ENCODE data around the gene TRIM34.

Gene TRIM34

DNA sequence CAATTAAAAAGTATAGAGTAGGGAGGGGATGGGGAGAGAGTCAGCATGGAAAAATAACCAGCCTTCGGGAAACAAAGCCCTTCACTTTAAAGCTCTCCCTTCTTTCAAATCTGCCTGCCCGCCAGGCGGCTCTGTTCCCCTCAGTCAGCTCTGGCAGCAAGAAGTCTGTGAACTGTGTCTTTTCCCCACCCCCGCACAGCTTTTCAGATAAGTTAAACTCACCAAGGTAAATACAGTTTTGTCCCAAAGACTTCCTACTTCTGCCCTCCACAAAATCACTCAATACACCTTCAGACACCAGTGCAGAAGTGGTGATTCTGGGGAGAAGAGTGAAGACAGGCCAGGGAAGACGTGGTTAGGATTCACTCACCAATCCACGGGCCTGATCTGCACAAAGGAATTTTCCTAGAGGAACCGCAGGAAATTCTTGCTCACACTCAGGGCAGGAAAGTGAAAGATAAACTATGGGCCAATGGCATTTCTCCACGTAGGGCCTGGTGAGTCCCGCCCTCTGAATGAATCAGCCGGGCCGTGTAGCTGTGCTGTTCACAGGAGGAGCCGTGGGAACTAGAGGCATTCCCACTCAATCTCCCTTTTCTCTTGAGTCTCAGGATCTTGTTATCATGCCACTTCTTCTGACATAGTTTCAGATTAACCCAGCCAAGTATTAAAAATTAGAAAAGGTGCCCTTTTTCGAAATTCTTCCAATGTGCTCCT lies 60.0 kb downstream of the TRIM34 start, which contains the start of gene TRIM5:
TSS of gene TRIM5 (minus strand) at position 429 of the 717 bp plus-strand sequence. CDS start 4,897 bp downstream, outside the sequence.
- peak; percentile 91 for DNase-seq (ENCODE audit: low spot score)

DNA sequence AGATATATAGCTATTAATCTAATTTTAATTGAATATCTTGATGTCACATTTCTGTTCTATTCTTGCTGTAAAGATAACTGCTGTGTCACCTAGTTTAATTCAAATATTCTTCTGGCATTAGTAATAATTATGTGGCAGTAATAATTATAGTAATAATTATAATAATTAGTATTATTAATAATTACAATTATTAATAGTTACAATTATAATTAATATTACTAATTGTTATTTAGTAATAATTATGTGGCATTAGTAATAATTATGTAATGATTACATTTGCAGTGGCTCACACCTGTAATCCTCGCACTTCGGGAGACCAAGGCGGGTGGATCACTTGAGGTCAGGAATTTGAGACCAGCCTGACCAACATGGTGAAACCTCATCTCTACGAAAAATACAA lies 61.6 kb downstream of the TRIM34 start:
- no peak for DNase-seq (ENCODE audit: low spot score)

DNA sequence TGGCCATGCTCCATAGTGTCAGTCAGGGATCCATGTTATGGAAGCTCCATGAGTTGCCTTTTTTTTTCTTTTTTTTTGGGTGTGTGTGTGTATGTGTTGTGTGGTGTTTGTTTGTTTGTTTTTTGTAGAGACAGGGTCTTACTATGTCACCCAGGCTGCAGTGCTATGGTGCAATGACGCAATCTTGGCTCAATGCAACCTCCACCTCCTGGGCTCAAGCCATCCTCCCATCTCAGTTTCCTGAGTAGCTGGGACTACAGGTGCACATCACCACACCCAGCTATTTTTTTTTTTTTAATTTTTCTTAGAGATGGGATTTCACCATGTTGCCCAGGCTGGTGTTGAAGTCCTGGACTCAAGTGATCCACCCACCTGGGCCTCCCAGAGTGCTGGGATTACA lies 63.7 kb downstream of the TRIM34 start:
- DNase-seq (ENCODE audit: low spot score) = peak; percentile 23

DNA sequence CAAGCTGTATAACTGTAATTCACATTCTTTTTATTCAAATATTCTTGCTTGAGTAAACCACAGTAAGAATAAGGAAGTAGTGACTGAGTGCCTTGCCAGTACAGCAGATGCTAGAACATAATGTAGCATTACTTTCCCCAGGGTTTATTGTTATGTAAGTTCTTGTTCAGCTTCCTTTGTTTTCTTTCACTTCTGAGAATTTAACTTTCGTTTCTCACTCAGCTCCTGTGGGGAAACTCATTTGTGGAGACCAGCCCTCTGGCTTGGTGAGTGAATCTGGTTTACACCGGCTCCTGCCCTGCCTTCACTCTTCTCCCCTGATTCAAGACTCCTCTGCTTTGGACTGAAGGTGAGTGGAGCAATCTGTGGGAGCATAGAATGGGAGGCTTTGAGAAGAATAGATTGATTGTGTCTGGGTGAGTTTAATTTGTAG lies 64.8 kb downstream of the TRIM34 start, which contains the start of gene TRIM22:
TSS of gene TRIM22 (plus strand) at position 240 of the 433 bp plus-strand sequence. CDS start 6,443 bp downstream, outside the sequence.
- peak; percentile 53 for DNase-seq (ENCODE audit: low spot score)

DNA sequence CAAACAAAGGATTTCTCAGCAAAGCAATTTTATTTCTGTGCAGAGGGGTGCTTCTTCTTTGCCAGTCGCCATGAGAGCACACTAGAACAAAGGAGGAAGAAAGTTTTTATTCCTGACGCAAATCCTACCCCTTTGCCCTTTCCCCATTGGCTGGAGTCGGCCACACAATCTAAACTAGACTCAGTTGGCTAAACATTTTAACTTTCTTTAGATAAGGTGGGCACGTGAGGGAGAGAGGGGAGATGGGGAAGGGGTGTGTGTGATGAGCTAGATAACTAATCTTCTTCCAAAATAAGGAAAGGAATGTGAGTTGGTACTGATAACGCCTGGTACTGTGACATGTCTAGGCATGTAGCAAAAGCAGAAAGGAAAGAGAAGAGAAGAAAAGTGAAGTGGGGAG lies 65.4 kb downstream of the TRIM34 start:
- DNase-seq (ENCODE audit: low spot score) = peak; percentile 69

DNA sequence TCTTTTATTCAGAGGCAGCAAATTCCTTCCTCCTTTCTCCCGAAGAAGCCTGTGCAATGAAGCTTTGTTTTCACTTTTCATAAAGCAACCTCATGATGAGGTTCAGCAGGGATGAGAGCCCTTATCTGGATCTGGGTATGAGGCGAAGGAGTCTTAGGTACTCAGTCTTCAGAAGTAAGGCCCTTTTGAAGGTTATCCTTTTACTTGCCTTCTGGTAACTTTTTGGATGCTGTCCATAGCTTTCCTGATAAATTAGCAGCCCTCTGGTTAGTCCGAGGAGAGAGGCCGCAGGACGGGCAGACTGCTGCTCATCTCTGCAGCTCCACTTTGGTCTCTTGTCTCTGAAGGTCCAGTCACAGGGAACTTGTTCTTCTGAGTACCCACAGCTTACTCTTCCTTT lies 65.9 kb downstream of the TRIM34 start:
- no peak for DNase-seq (ENCODE audit: low spot score)

DNA sequence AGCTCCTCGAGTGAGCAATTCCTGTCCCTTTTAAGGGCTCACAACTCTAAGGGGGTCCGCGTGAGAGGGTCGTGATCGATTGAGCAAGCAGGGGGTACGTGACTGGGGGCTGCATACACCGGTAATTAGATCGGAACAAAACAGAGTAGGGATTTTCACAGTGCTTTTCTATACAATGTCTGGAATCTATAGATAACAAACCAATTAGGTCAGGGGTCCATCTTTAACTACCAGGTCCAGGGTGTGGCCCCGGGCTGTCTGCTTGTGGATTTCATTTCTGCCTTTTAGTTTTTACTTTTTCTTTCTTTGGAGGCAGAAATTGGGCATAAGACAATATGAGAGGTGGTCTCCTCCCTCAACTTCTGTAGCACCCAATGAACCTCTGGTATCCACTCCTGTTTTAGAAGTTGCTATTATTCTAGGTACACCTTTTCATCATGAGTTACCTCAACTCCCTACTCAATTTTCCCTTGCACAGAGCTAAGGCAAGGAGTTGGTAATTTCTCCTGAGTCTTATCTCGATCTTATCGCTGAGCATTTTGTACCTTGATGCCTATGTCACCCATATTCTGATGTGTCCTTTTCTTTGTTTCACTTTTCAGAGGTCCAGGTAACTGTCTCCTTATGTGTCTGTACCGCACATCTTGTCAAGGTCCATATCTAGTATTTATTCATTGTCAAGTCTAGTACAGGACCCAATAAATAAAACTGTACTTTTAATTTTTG lies 66.6 kb downstream of the TRIM34 start:
- peak; percentile 48 for DNase-seq (ENCODE audit: low spot score)

DNA sequence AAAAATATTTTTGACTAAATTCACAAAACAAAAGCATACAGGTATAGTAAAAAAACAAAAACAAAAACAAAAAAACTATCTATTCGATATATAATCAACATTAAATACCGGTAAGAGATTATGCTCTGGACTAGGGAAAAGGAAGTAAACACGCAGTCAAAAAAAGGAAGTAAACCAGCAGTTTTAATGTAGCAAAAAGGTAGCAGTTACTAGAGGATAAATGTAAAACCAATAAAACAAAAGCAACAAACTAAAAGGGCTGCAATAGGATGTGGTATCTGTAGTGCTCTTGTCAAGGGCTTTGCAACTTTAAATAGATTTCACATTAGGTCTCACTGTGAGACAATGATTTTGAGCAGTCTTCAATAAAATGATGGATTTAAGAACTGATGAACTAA lies 67.2 kb downstream of the TRIM34 start:
- peak; percentile 17 for DNase-seq (ENCODE audit: low spot score)

Data from hematopoietic multipotent progenitor cell treated with erythropoietin and hydrocortisone succinate and interleukin-3 and kit ligand, for 17 days (in vitro differentiated cells).